DMS79 (cell line): ENCODE results near the gene RER1.

Source experiments
- DNase-seq: peaks from one replicate; lab custom pipeline; 2025; lab: John Stamatoyannopoulos, UW

The RER1 gene

DNA sequence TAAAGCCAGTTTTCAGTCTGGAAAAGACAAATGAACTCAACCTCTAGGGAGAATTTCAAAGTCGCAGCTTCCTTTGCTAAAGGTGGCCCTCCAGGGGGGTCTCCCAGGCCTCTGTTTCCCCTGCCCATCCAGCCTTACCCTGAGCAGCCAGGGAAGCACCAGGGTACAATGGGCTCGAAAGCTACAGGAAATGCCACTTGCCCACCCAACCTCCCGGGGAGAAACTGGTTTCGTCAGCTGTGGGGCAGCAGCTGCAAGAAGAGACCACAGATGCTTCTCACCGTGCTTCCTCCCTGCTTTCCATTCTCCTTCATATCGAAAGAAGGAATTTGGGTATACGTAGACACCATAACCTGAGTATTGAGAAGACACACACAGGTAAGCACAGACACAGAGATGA, 2.0 kb upstream of the RER1 start:
- DNase-seq = no peak

DNA sequence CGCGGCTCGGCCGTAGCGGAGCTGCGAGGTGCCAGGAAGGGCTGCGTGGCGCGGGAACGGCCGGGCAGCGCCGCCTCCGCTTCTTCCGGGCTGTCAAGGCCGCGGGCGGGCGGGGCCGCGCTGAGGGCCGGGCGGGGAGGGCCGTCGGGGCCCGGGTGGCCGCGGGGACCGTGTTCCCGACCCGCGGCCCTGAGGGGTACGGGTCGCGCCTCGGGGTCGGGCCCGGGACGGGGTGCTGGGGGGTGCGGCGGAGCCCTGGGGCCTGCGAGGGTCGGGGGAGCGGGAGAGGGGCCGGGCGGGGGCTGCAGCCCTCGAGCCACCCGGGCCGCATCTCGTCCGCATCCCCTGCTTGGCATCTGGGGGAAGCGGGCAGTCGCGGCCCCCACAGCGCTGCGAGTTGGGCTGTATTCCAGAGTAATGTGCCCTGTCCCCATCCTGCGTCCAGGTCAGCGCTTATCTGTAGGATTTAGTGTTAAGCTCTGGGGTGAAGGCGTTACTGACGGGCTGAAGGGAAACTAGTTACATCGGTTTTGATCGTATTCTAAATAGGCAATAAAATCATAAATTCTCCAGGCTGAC, 379 bp downstream of the RER1 start:
- no peak for DNase-seq

- no peak for DNase-seq
Observed at GRCh38 chr1:2392686-2393085, 1.0 kb downstream of the RER1 start.

- no peak for DNase-seq
Observed at GRCh38 chr1:2393471-2393877, 1.8 kb downstream of the RER1 start.

- no peak for DNase-seq
Observed at GRCh38 chr1:2394220-2394619, 2.6 kb downstream of the RER1 start.

- DNase-seq = no peak
Observed at GRCh38 chr1:2394761-2395160, 3.1 kb downstream of the RER1 start.

- DNase-seq = no peak
Observed at GRCh38 chr1:2395245-2395644, 3.6 kb downstream of the RER1 start.

DNA sequence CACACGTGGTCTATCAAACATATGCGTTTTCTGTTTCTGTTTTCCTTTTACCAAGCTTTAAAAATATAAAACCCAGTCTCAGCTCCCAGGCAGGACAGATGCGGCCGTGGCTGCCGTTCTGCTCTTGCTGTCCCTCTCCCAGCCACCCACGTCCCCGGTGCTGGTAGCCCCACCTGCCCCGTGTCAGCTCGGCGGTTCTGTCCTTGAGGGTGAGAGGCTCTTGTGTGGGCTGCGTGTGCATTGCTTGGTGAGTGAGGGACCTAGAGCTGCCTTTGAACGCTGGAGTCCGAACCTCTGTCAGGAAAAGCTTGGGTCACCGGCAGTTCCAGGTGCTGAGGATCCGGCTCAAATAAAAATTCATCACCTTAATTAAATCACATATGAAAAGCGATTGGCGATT, 4.4 kb downstream of the RER1 start:
- DNase-seq = no peak

GRCh38 chr1:2396476-2396875, 4.8 kb downstream of the RER1 start:
- no peak for DNase-seq

DNA sequence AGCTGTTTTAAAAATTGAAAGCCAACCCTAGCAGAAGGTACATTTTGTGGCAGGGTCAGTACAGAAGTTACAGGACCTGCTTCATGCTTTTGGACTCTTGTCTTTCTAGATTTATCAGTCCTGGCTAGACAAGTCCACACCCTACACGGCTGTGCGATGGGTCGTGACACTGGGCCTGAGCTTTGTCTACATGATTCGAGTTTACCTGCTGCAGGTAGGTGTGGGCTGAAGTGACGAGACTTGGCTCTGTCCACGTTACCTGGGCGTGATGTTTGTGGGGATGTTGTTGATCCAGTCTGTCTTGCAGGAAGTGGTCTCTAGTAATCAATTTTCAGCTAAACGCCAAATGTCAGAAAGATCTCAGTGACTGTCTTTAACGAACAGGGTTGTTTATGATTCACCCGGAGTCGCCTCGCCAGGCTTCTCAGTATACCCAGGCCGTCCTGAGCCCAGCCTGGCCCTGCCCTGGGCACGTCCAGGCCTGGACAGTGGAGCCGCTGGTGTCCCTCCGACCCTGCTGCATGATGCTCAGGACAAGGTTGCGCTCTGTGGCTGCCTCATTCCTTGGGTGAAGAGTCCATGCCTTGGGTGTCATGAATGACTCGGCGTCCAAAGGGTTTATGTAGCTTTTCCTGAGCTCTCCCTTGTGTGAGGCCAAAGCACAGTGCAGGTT, 5.5 kb downstream of the RER1 start:
- DNase-seq = no peak

GRCh38 chr1:2398871-2399270, 7.2 kb downstream of the RER1 start:
- no peak for DNase-seq

DNA sequence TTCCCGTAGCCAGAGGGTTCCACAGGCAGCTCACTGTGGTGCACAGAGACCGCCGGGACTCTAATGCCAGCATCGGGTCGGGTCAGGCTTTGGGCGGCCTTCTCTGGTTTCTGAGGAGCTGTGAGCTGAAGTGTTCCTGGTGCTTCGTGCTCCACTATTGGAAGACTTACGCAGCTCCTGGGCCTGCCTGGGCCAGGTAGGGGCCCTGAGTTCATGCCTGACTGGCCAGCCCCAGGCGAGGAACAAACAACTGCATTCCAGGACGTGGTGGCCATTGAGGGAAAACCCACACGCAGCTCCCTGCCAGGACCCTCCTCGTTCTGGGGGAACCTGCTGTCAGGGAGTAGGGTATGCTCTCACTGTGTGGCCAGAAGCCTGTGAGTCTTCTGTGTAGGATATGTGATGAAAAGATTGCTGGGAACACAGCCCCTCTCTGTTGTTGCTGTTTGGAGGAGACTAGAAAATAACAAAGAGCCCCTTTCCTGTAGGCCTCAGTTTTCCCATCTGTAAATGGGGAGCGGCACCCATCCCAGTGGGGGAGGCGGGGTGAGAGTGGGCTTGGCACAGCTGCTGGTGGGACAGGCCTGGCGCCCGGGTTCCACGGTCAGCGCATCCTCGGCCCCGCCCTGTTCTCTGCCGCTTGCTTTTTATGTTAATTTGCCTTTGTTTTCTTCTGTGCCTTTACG, 8.4 kb downstream of the RER1 start:
- no peak for DNase-seq

DNA sequence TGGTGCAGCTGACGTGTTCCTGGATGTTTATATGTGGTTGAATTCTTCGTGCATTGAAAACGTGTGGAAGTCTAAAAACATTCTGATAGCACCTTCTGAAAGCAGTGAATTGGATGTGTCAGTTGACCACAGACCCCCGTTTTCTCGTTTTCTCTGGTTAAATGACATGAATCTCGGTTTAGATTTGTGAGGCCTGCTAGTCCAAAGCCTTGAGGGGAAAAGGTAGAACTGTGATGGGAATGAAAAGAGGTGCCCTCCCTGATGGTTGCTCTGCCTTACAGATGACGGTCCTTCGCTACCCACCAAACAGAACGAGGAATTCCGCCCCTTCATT, 8.9 kb downstream of the RER1 start:
- no peak for DNase-seq

DNA sequence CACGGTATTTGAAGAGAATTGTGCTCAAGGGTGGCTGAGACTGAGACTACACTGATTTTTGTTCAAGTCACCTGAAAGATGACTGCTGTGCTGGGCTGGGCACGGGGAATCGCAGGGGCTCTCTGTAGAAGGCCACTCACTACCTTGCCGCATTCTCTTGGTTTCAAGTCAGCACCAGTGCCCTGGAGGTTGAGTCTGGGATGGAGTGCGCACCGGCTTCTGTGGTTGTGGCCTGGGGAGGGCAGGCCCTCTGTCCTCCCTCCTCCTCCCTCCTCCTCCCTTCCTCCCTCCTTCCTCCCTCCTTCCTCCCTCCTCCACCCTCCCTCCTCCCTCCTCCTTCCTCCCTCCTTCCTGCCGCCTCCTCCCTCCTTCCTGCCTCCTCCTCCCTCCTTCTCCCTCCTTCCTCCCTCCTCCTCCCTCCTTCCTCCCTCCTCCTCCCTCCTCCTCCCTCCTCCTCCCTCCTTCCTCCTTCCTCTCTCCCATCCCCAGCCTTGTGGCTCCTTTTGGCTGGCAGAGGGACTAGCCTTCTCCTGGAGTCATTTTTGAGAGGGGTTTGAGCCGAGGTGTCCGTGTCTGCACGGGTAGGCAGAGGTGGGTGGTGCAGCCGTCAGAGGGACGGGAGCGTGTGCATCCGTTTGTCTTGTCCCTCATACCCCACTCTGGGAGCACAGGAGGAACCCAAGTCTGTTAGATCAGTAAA, 9.5 kb downstream of the RER1 start:
- DNase-seq = no peak

GRCh38 chr1:2402420-2402819, 10.8 kb downstream of the RER1 start:
- no peak for DNase-seq

GRCh38 chr1:2403273-2403672, 11.6 kb downstream of the RER1 start:
- no peak for DNase-seq

DNA sequence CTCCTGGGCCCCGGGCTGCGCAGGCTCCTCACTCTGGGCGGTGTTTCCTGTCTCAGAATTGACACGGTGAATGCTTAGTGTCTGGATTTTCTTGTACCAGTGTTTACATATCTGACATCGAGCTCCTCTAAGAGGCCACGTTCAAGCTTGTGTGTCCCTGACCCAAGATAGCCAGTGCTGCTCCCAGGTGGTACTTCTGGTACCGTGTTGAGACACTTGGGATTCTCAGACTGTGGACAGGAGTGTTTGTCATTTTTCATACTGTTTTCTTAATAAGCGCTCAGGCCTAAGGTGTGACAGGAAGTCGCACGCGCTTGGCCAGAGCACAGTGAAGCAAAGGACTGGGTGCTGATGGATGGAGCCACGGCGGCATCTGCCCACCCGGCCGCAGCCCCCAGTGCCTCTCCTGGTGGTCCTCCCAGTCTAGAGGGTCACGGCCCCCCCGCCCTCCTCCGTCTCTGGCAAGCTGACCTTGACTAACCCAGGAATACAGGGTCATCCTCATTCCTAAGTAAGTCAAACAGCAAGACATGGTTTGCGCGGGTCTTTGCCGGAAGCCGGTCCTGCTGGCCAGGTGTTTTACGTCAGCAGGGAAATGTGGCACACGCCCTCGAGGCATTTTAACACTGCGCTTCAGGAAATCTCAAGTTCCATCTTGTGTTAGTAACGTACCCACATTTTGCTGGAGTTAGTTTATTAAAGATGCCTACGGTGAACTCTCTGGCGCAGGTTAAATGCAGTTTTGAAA, 12.7 kb downstream of the RER1 start:
- DNase-seq = no peak

DNA sequence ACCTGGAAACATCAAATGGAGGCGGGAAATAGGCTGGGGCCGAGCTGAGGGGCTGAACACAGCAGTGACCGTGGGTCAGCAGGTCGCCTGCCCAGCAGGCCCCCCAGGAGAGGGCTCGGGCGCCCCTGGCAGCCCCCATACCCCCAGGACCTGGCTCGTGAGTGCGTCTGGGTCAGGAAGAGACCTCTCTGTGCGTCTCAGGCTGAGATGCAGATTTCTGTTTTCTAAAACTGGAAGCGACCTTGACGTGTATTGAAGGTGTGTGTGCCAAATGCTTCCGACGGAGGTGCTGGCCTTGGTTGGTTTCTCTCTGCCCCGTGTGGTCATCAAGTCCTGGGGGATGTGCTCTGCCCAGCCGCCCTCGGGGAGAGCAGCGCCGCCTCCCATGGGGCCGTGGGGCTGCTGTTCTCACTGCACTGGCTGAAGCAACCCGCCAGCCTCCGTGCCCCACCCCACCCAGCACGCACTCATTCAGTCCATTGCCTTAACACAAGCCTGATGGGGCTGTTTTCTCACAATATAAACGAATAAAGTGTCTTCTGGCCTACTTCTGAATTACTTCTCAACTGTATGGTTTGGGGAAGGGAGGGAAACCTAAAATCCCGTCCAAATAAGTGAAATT, 13.4 kb downstream of the RER1 start:
- no peak for DNase-seq

- no peak for DNase-seq
Observed at GRCh38 chr1:2405588-2406295, 14.1 kb downstream of the RER1 start.

DNA sequence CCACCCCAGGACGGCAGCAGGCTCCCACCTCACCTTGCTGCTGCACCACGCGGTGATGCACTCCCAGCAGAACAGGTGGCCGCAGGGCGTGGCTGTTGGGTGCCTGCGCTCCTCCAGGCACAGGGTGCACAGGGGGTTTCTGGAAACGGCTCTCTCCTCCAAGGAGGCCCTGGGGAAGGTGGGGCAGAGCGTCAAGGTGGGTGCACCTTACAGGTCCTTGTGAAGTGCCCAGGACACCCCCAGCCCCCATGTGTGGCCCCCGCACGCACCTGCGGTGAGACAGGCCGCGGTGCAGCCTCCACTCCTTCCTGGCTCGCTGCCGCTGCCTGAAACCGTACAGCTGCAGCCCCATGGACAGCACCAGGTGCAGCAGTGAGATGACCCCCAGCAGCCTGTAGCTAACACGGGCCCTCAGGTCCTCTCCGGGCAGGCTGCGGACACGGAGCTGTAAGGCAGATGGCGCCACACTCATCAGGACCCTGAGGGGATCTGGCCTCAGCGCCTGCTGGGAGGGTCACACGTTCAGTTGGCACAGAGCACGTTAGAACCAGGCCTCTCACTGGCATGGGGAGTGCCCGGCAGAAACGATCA, 14.9 kb downstream of the RER1 start:
- DNase-seq = no peak
